ENCODE data around the gene MLLT6.

MLLT6 gene

DNA sequence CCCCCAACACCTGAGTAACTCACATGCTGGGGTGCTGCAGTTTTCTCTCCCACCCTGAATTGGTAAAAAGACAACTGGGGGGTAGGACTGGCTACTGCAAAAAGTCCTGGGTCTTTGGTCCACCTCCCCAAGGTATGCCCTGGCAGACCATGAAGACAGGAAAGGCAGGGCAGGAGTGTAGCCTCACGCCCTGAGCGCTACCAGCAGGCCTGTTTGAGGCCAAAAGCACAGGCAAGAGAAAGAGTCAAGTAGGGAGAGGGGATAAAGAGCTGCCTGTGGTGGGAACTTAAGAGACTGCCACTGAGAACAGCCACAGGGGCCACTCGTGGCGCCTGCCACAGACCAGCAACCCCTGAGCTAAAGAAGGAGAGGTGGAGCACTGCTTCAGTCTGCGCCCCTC lies 61.3 kb downstream of the MLLT6 start:
- TF ChIP-seq, protein P1, sequence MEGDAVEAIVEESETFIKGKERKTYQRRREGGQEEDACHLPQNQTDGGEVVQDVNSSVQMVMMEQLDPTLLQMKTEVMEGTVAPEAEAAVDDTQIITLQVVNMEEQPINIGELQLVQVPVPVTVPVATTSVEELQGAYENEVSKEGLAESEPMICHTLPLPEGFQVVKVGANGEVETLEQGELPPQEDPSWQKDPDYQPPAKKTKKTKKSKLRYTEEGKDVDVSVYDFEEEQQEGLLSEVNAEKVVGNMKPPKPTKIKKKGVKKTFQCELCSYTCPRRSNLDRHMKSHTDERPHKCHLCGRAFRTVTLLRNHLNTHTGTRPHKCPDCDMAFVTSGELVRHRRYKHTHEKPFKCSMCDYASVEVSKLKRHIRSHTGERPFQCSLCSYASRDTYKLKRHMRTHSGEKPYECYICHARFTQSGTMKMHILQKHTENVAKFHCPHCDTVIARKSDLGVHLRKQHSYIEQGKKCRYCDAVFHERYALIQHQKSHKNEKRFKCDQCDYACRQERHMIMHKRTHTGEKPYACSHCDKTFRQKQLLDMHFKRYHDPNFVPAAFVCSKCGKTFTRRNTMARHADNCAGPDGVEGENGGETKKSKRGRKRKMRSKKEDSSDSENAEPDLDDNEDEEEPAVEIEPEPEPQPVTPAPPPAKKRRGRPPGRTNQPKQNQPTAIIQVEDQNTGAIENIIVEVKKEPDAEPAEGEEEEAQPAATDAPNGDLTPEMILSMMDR (conservative IDR thresholded peaks at IDR 0.05; ENCODE audit: control insufficient read depth, insufficient read depth, low read depth, low read length), result no peak

DNA sequence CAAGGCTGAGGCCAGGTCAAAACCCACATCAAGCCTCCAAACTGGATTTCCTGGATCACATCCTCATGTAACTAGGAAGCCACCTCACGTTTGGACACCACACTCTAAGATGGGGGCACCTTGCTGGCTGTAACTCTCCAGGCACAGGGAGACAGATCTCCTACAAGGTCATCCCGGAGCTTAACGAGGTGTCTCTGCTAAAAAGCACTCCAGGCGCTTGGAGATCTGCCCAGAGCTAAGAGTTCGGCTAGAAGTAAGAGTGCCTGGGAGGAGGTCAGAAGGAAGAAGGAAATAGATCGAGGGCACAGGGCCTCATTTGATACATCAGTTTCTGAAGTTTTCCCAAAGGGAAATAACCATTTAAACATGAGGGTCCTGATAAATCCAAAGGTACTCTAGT lies 63.3 kb downstream of the MLLT6 start:
- TF ChIP-seq, protein P1 (conservative IDR thresholded peaks at IDR 0.05; ENCODE audit: control insufficient read depth, insufficient read depth, low read depth, low read length), result no peak
- DNase-seq (ENCODE audit: low read depth), result no peak
- H3K4me3 ChIP-seq (ENCODE audit: control insufficient read depth, low read depth, low read length), result no peak overlapping the region

More for the DNA sequence above, 61.3 kb downstream of the MLLT6 start:
- DNase-seq (ENCODE audit: low read depth), result no peak
- no peak overlapping the region for H3K4me3 ChIP-seq (ENCODE audit: control insufficient read depth, low read depth, low read length)

DNA sequence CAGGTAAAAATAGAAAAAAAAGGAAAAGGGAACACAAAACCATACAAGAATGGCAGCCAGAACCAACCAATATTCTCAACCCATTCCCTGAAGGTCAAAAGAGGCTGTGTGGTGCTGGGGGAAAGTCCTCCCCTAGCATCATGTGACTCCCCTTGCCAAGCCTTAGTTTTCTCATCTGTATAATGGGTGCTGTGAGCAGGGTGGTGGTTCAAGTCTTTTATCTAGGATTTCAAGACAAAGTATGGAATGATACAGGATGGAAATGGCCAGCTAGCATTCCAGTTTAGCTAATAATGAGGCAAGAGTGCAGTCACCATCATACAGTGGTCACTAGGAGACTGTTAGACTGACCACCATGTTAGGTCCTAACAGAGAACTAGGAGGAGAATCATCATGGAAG lies 68.2 kb downstream of the MLLT6 start:
- TF ChIP-seq, protein P1 (conservative IDR thresholded peaks at IDR 0.05; ENCODE audit: control insufficient read depth, insufficient read depth, low read depth, low read length), result no peak
- DNase-seq (ENCODE audit: low read depth), result no peak

DNA sequence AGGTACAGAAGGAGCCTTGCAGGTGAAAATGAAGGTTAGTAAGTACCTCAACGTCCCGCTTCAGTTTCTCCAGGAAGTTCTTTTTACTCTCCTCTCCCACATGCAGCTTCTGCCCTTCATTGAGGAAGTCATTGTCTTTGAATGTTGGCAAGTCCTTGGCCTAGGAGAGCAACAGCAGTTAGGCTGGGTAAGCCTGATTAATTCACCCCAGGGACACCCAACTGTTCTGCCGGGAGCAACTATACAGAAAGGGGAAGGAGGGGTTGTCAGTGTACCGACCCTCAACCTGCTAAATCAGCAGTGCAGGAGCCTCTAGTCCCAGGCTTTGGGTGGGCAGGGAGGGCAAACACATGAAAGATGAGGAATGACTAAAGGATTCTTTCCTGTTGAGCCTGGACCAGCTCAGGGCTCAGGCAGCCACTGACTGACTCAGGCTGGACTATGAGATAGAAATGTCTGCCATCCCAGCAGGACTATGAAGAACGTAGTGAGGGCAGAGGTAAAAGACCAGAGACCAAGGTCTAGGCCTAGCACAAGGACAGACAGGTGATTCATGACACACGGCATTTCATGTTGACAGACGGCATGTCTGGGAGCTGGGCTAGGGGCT lies 72.7 kb downstream of the MLLT6 start:
- DNase-seq (ENCODE audit: low read depth), result no peak
- TF ChIP-seq, protein P1 (conservative IDR thresholded peaks at IDR 0.05; ENCODE audit: control insufficient read depth, insufficient read depth, low read depth, low read length), result no peak

More for the DNA sequence above, 68.2 kb downstream of the MLLT6 start:
- H3K4me3 ChIP-seq (ENCODE audit: control insufficient read depth, low read depth, low read length), result no peak overlapping the region

More for the DNA sequence above, 72.7 kb downstream of the MLLT6 start:
- no peak overlapping the region for H3K4me3 ChIP-seq (ENCODE audit: control insufficient read depth, low read depth, low read length)

Measured in fibroblast of mammary gland (primary cell).